Esophagus muscularis mucosa (tissue), 4 donors: Measurements from ENCODE around the gene NKAIN2. TPM values are rescaled to one million over a fixed set of nuclear protein-coding genes. Genes with fewer than 3 reads are reported as not detected.

Experiments
- DNase-seq: peaks from one replicate; pipeline ENCODE4 v3.0.0-alpha.2; 2017; ENCODE audit errors: extremely low spot score
- H3K27ac ChIP-seq, 4 donors: fragments of 200-600 bp; sonication (generic); replicated peaks in 1 of 4; 1 replicate in 3 of 4; 2 replicates in 1 of 4; pipeline ENCODE4 v1.5.1; 2016 to 2019; ENCODE audit warnings: mild to moderate bottlenecking in 1 of 4
- H3K27me3 ChIP-seq, 4 donors: fragments of 200-600 bp; sonication (generic); one replicate each; pipeline versions ENCODE4 v1.5.1 to v1.6.0; 2016 to 2019
- H3K36me3 ChIP-seq, 4 donors: fragments of 200-600 bp; sonication (generic); one replicate each; pipeline ENCODE4 v1.5.1; 2016 to 2019
- H3K4me1 ChIP-seq, 4 donors: fragments of 200-600 bp; sonication (generic); one replicate each; pipeline ENCODE4 v1.5.1; 2016 to 2019
- H3K4me3 ChIP-seq, 4 donors: fragments of 200-600 bp; sonication (generic); 1 replicate in 2 of 4; 2 replicates in 2 of 4; pipeline ENCODE4 v1.5.1; 2016 to 2019; ENCODE audit warnings: mild to moderate bottlenecking in 4 of 4, moderate library complexity in 1 of 4
- H3K9me3 ChIP-seq, 4 donors: fragments of 200-600 bp; sonication (generic); 1 replicate in 3 of 4; 2 replicates in 1 of 4; pipeline ENCODE4 v1.5.1; 2016 to 2019
- CTCF ChIP-seq, 3 experiments: fragments of 200-600 bp in 2 of 3; fragments of 450-650 bp in 1 of 3; sonication (generic) in 2 of 3; IDR thresholded peaks; one replicate each; pipeline ENCODE4 v1.5.1; 2017 to 2019; ENCODE audit warnings: antibody characterized with exemption in 3 of 3, mild to moderate bottlenecking in 2 of 3, moderate library complexity in 1 of 3
- EP300 ChIP-seq: sonication (generic); formaldehyde crosslinking; IDR thresholded peaks from one replicate; pipeline ENCODE4 v1.6.1; 2017; ENCODE audit warnings: antibody characterized with exemption
- POLR2A ChIP-seq: fragments of 450-650 bp; IDR thresholded peaks from one replicate; pipeline ENCODE4 v1.6.1; 2017; ENCODE audit warnings: antibody characterized with exemption, moderate library complexity, mild to moderate bottlenecking, low read depth
- POLR2AphosphoS5 ChIP-seq, 2 donors: sonication (generic); formaldehyde crosslinking; IDR thresholded peaks; one replicate each; pipeline ENCODE4 v1.6.1; 2017; ENCODE audit warnings: antibody characterized with exemption in 2 of 2
- WGBS: methylation state at CpG from one replicate; pipeline ENCODE4 v1.1.5; 2018; 5-methylcytosine and 5-hydroxymethylcytosine counted together
- intact Hi-C: fragments of 100-400 bp; cut with DNase I; formaldehyde crosslinking; loops from one replicate; pipeline ENCODE4 v1.15.1; 2023
- total RNA-seq, 4 donors: library from RNA; depleted of rRNA; stranded (reverse); fragments of >200 nt; gene quantifications; one replicate each; pipeline versions ENCODE4 v1.1.0 to v1.2.1, GENCODE V29; 2016

NKAIN2 gene
- total RNA-seq, 4 donors from 2014 or later, result 0.11 to 0.66 (median 0.13) TPM; not detected in 1

- intact Hi-C loops, result no loop called here
- 87% methylated on average over 5 of the region's 5 CpGs for WGBS
- no peak overlapping the region for H3K4me3 ChIP-seq
- no peaks in the 10 kb centered on the region for H3K4me1 ChIP-seq
- H3K9me3 ChIP-seq, result no peaks in the 10 kb centered on the region
- no peaks in the 10 kb centered on the region for H3K36me3 ChIP-seq
- no peaks in the 10 kb centered on the region for H3K27me3 ChIP-seq
- H3K27ac ChIP-seq, result no peak overlapping the region
- TF ChIP-seq EP300, result no peak
- no peak for TF ChIP-seq POLR2A
- no peak for TF ChIP-seq POLR2AphosphoS5 (IDR thresholded peaks at IDR 0.05)
- TF ChIP-seq CTCF (IDR thresholded peaks at IDR 0.05), result no peak
- DNase-seq, result no peak
Observed at GRCh38 chr6:123844011-123844410, 40.3 kb downstream of the NKAIN2 start.

- H3K9me3 ChIP-seq, result no peaks in the 10 kb centered on the region
- no peak for DNase-seq
- H3K27ac ChIP-seq, result no peak overlapping the region
- H3K27me3 ChIP-seq, result no peaks in the 10 kb centered on the region
- TF ChIP-seq CTCF (IDR thresholded peaks at IDR 0.05) (no peak), POLR2AphosphoS5 (IDR thresholded peaks at IDR 0.05) (no peak), EP300 (no peak), POLR2A (no peak)
- no peak overlapping the region for H3K4me3 ChIP-seq
- no peaks in the 10 kb centered on the region for H3K36me3 ChIP-seq
- 82% methylated on average over 2 of the region's 2 CpGs for WGBS
- H3K4me1 ChIP-seq, result no peaks in the 10 kb centered on the region
- intact Hi-C loops, result no loop called here
Observed at GRCh38 chr6:123848347-123848746, 44.7 kb downstream of the NKAIN2 start.

- TF ChIP-seq POLR2AphosphoS5 (IDR thresholded peaks at IDR 0.05) (no peak), EP300 (no peak), POLR2A (no peak), CTCF (IDR thresholded peaks at IDR 0.05) (no peak)
- Histone ChIP-seq H3K36me3 (no peaks in the 10 kb centered on the region), H3K27me3 (no peaks in the 10 kb centered on the region), H3K9me3 (no peaks in the 10 kb centered on the region), H3K4me1 (no peaks in the 10 kb centered on the region), H3K4me3 (no peak overlapping the region), H3K27ac (no peak overlapping the region)
- DNase-seq, result no peak
- intact Hi-C loops, result no loop called here
- WGBS, result 67% methylated on average over 3 of the region's 3 CpGs
Observed at GRCh38 chr6:123849406-123849805, 45.7 kb downstream of the NKAIN2 start.

- intact Hi-C loops, result no loop called here
- Histone ChIP-seq H3K27ac (no peak overlapping the region), H3K9me3 (no peaks in the 10 kb centered on the region), H3K27me3 (no peaks in the 10 kb centered on the region), H3K4me1 (no peaks in the 10 kb centered on the region), H3K36me3 (no peaks in the 10 kb centered on the region), H3K4me3 (no peak overlapping the region)
- no peak for DNase-seq
- 93% methylated on average over 4 of the region's 4 CpGs for WGBS
- TF ChIP-seq POLR2AphosphoS5 (IDR thresholded peaks at IDR 0.05) (no peak), EP300 (no peak), POLR2A (no peak), CTCF (IDR thresholded peaks at IDR 0.05) (no peak)
Observed at GRCh38 chr6:123850555-123850954, 46.9 kb downstream of the NKAIN2 start.

GRCh38 chr6:123854201-123854600, 50.5 kb downstream of the NKAIN2 start:
- Histone ChIP-seq H3K9me3 (no peaks in the 10 kb centered on the region), H3K36me3 (no peaks in the 10 kb centered on the region), H3K27me3 (no peaks in the 10 kb centered on the region), H3K4me1 (no peaks in the 10 kb centered on the region), H3K4me3 (no peak overlapping the region), H3K27ac (no peak overlapping the region)
- intact Hi-C loops, result no loop called here
- 75% methylated on average over 2 of the region's 2 CpGs for WGBS
- no peak for DNase-seq
- TF ChIP-seq EP300, result no peak
- TF ChIP-seq POLR2A, result no peak
- TF ChIP-seq POLR2AphosphoS5 (IDR thresholded peaks at IDR 0.05), result no peak
- no peak for TF ChIP-seq CTCF (IDR thresholded peaks at IDR 0.05)
